ENCODE data around the gene TMTC2.

GRCh38 chr12:82694276-82694675 is 7.6 kb downstream of the TMTC2 start:
- TF ChIP-seq CHD1 (IDR thresholded peaks at IDR 0.05; ENCODE audit: low read depth, low read length) (no peak), POLR2A (IDR thresholded peaks at IDR 0.05; ENCODE audit: low read depth, low read length) (no peak), CTCF (IDR thresholded peaks at IDR 0.05 in 2 of 3, conservative IDR thresholded peaks at IDR 0.05 in 1 of 3; ENCODE audit: control insufficient read depth in 2 of 3, extremely low read depth in 1 of 3, insufficient read depth in 1 of 3, low read depth in 3 of 3, low read length in 3 of 3) (no peak)

Data from GM12878 (cell line).